K562 (cell line): ENCODE measurements around the gene DGAT2L6. TPM values are rescaled to one million over a fixed set of nuclear protein-coding genes. Genes with fewer than 3 reads are reported as not detected.

Source experiments
- ADNP ChIP-seq: fragments of 200-800 bp; sonication (Bioruptor generic); IDR thresholded peaks from 2 replicates; pipeline ENCODE4 v1.6.1; 2016; ENCODE audit warnings: missing genetic modification characterization, missing compliant biosample characterization
- ARID3A ChIP-seq: IDR thresholded peaks from 2 replicates; pipeline ENCODE4 v1.6.1; 2012; ENCODE audit warnings: low read depth, low read length, improper control_type of control experiment, borderline replicate concordance
- BCL6 ChIP-seq: fragments of 250-450 bp; sonication (Bioruptor Pico); IDR thresholded peaks from 2 replicates; pipeline ENCODE4 v1.4.0; 2020
- BRCA1 ChIP-seq, 2 experiments: fragments of 450-650 bp in 1 of 2; sonication (generic) in 1 of 2; formaldehyde crosslinking in 1 of 2; IDR thresholded peaks; 2 replicates each; pipeline versions ENCODE4 v1.5.0 to v1.6.1; 2017 to 2020; ENCODE audit warnings: mild to moderate bottlenecking in 1 of 2, missing genetic modification reagents in 1 of 2
- FOXA1 ChIP-seq: fragments of 450-650 bp; IDR thresholded peaks from 2 replicates; pipeline ENCODE4 v1.6.1; 2016; ENCODE audit warnings: mild to moderate bottlenecking, borderline replicate concordance
- HDGF ChIP-seq: fragments of 450-650 bp; IDR thresholded peaks from 2 replicates; pipeline ENCODE4 v1.6.1; 2016
- MAX ChIP-seq: sonication (generic); formaldehyde crosslinking; IDR thresholded peaks from 2 replicates; pipeline ENCODE4 v1.9.0; 2022; ENCODE audit warnings: mild to moderate bottlenecking, missing genetic modification reagents
- NCOA1 ChIP-seq: fragments of 450-650 bp; IDR thresholded peaks from 2 replicates; pipeline ENCODE4 v1.6.1; 2016; ENCODE audit warnings: low read depth
- NFYB ChIP-seq: IDR thresholded peaks from 2 replicates; pipeline ENCODE4 v1.6.1; 2011; ENCODE audit warnings: mild to moderate bottlenecking, moderate library complexity; ENCODE audit not compliant: insufficient read length; ENCODE audit errors: extremely low read depth
- PRDM10 ChIP-seq: fragments of 450-650 bp; IDR thresholded peaks from 2 replicates; pipeline ENCODE4 v1.6.1; 2018; ENCODE audit not compliant: partially characterized antibody
- SAP30 ChIP-seq: fragments of 200-600 bp; sonication (generic); IDR thresholded peaks from 2 replicates; pipeline ENCODE4 v1.6.1; 2012; ENCODE audit warnings: borderline replicate concordance, low read depth, mild to moderate bottlenecking, moderate library complexity, low read length, control low read depth, inconsistent platforms; ENCODE audit not compliant: insufficient read depth, poor library complexity, severe bottlenecking
- TBP ChIP-seq: optimal IDR thresholded peaks from 2 replicates; pipeline ENCODE3; 2011; ENCODE audit warnings: low read depth, low read length, improper control_type of control experiment
- XRCC5 ChIP-seq: fragments of 200-400 bp; formaldehyde crosslinking; IDR thresholded peaks from 2 replicates; pipeline ENCODE4 v1.6.1; 2017; ENCODE audit warnings: low read depth, mild to moderate bottlenecking, low read length
- ZBTB49 ChIP-seq: sonication (generic); formaldehyde crosslinking; IDR thresholded peaks from 2 replicates; pipeline ENCODE4 v1.8.0; 2022; ENCODE audit warnings: missing genetic modification reagents, mild to moderate bottlenecking, borderline replicate concordance
- ZNF134 ChIP-seq: fragments of 250-450 bp; sonication (Bioruptor Pico); conservative IDR thresholded peaks from 2 replicates; pipeline ENCODE4 v1.4.0; 2020
- ZNF175 ChIP-seq: fragments of 200-800 bp; sonication (Bioruptor generic); IDR thresholded peaks from 2 replicates; pipeline ENCODE4 v1.6.1; 2016; ENCODE audit warnings: low read depth, mild to moderate bottlenecking, missing genetic modification characterization, missing compliant biosample characterization
- ZNF212 ChIP-seq: fragments of 450-650 bp; formaldehyde crosslinking; IDR thresholded peaks from 2 replicates; pipeline ENCODE4 v1.4.0; 2020; ENCODE audit warnings: mild to moderate bottlenecking
- ZNF274 ChIP-seq: IDR thresholded peaks from 2 replicates; pipeline ENCODE4 v1.6.1; 2011; ENCODE audit warnings: low read depth, mild to moderate bottlenecking, low read length, moderate library complexity, borderline replicate concordance
- ZNF445 ChIP-seq: fragments of 250-450 bp; sonication (Bioruptor Pico); IDR thresholded peaks from 2 replicates; pipeline ENCODE4 v1.4.0; 2020; ENCODE audit warnings: low read depth, mild to moderate bottlenecking, moderate library complexity
- polyA plus RNA-seq, 8 experiments: library from polyadenylated mRNA; depleted of rRNA in 4 of 8; stranded (reverse) in 5 of 8; unstranded in 3 of 8; fragments of >200 nt; fragmentation: Nextera tagmentation in 2 of 8; fragmentation: Illumina TruSeq in 1 of 8; extraction: Ambion mirVana in 2 of 8; extraction: Trizol in 1 of 8; gene quantifications; 2 replicates each; pipeline versions ENCODE4 v1.2.1 to v1.2.3, GENCODE V29; 2011 to 2014; ENCODE audit warnings: inconsistent platforms in 1 of 8, missing spikeins in 1 of 8
- total RNA-seq, 7 experiments: library from RNA; depleted of rRNA in 6 of 7; stranded (reverse); fragments of >200 nt in 6 of 7; fragmentation: Illumina TruSeq in 2 of 7; extraction: Trizol in 2 of 7; gene quantifications; 2 replicates each; pipeline versions ENCODE4 v1.2.1 to v1.2.3, GENCODE V29; 2011 to 2021; ENCODE audit warnings: low replicate concordance in 1 of 7

The DGAT2L6 gene
- total and polyA plus RNA-seq, 9 of the 15 experiments (the other 6 are each of a cell fraction or from before 2014, with no cell fraction given) = not detected

- peak; percentile 64 for TF ChIP-seq SAP30
- no peak for TF ChIP-seq ZBTB49 (CRISPR knock-in tag)
- no peak for TF ChIP-seq ZNF445 (CRISPR knock-in tag)
- TF ChIP-seq ARID3A = no peak
- TF ChIP-seq PRDM10 = no peak
- no peak for TF ChIP-seq ZNF212
- TF ChIP-seq NFYB = no peak
- TF ChIP-seq TBP = peak; percentile 85
- peak; percentile 76 for TF ChIP-seq XRCC5
- TF ChIP-seq HDGF = no peak
- no peak for TF ChIP-seq ZNF274
- TF ChIP-seq FOXA1 = no peak
- no peak; the same call in 1 of the 2 replicates for TF ChIP-seq ADNP
- TF ChIP-seq ZNF134 = no peak
- no peak for TF ChIP-seq MAX
- no peak for TF ChIP-seq ZNF175 (CRISPR knock-in tag)
- TF ChIP-seq BCL6 = no peak
- TF ChIP-seq BRCA1 (IDR thresholded peaks at IDR 0.05) = no peak
- no peak for TF ChIP-seq BRCA1 (CRISPR knock-in tag; IDR thresholded peaks at IDR 0.05)
- no peak; the same call in 1 of the 2 replicates for TF ChIP-seq NCOA1
Observed at GRCh38 chrX:70133303-70134115, 43.8 kb upstream of the DGAT2L6 start, which contains the start of gene IGBP1 (continued).
